HG02571 (cell line): Measurements from ENCODE around the gene PRSS21.
A peak's percentile ranks its signal among the peaks of the same experiment; 100 is the strongest.

Experiments used
- ATAC-seq: cut with Tn5 transposase; IDR thresholded peaks from one replicate; pipeline ENCODE4 v1.9.1; 2021; ENCODE audit warnings: mild to moderate bottlenecking, moderate library complexity; ENCODE audit not compliant: unreplicated experiment

Gene PRSS21, protein sequence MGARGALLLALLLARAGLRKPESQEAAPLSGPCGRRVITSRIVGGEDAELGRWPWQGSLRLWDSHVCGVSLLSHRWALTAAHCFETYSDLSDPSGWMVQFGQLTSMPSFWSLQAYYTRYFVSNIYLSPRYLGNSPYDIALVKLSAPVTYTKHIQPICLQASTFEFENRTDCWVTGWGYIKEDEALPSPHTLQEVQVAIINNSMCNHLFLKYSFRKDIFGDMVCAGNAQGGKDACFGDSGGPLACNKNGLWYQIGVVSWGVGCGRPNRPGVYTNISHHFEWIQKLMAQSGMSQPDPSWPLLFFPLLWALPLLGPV

DNA sequence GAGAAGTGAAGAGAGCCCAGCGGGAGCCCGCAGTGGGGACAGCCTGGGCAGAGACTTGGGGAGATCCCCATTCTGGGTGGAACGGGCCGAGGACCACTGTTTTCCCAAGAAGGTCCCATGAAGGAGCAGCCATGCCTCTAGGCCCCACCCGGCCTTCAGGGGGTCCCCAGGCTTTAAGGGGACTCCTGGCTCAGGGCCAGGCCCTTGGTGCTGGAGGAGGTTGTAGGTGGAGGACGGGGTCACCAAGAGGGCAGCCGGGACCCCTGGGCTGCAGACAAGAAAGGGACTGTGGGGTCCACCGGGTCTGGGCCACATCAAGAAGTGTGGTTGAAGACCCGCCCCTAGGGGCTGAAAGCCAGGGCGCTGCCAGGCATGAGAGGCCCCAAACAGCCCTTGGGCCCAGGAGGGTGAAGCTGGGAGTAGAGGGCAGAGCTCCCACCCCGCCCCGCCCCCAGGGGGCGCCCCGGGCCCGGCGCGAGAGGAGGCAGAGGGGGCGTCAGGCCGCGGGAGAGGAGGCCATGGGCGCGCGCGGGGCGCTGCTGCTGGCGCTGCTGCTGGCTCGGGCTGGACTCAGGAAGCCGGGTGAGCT lies at the start of gene PRSS21:
TSS of gene PRSS21 (plus strand) at position 487 of the 589 bp plus-strand sequence. CDS start at position 519, 32 bp downstream.
- no peak for ATAC-seq

DNA sequence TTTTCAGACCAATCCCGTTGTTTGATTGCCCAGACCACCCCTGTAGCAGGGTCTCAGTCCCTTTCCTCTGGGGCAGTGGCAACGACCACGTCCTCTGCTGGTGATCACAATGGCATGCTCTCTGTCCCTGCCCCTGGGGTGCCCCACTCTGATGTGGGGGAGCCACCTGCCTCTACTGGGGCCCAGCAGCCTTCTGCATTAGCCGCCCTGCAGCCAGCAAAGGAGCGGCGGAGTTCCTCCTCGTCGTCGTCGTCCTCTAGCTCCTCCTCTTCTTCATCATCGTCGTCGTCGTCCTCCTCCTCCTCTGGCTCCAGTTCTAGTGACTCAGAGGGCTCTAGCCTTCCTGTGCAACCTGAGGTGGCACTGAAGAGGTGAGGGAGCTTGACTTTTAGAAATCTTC lies 49.1 kb upstream of the PRSS21 start:
- ATAC-seq: no peak

DNA sequence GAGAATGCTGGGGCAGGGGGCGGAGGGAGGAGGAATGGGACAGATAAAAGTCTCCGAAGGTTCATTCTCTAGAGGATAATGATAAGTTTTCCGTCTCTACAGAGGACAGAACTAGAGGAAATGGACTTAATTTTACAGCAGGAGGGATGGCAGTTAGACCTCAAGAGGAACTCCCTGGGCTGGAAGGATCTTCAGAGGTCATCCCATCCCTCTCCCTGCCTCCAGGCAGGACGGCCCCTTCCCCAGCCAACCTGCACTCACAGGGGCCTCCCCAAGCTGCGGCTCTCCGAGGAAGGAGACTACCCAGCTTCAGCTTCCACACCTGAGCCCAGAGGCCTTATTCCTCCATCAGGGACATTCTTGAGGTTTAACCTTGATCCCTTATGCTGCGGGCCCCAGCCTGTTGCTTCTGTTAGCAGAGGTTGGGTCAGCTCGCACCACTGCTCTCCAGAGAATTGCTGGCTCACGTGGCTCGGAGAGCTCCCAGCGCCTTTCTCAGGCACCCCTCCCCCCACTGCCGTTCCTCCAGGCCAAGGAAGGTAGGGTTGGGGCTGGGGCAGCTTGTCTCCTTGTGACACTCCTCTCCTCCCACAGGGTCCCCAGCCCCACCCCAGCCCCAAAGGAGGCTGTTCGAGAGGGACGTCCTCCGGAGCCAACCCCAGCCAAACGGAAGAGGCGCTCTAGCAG lies 48.5 kb upstream of the PRSS21 start:
- no peak for ATAC-seq

DNA sequence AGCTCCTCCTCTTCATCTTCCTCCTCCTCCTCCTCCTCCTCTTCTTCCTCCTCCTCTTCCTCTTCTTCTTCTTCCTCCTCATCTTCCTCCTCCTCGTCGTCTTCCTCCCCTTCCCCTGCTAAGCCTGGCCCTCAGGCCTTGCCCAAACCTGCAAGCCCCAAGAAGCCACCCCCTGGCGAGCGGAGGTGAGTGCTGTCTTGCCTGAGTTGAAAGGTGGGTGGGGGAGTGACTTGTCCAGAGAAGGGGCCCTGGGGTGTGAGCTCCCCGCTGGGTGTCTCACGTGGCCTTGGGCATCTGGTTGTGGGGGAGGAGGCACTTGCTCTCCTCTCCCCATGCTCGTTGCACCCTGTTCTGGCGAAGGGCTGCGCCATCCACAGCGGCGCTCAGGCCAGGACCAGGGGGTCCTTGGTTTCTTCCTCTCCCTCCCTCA lies 47.9 kb upstream of the PRSS21 start:
- no peak for ATAC-seq

DNA sequence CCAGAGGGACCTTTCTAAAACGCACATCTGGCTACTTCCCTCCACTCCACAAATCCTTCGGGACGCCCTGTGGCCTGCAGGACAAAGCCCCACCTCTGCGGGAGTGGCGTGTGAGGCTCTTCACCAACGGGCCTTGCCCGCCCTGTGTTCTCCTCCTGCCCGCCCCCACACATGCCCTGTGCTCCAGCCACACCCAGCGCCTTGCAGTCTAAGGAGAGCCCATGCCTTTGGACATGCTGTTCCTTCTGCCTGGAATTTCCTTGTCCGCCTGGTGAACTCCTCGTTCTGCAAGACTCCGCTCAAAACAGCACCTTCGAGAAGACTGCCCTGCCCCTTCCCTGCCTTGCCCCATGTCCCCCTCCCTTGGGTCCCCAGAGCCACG lies 47.4 kb upstream of the PRSS21 start:
- ATAC-seq: no peak

DNA sequence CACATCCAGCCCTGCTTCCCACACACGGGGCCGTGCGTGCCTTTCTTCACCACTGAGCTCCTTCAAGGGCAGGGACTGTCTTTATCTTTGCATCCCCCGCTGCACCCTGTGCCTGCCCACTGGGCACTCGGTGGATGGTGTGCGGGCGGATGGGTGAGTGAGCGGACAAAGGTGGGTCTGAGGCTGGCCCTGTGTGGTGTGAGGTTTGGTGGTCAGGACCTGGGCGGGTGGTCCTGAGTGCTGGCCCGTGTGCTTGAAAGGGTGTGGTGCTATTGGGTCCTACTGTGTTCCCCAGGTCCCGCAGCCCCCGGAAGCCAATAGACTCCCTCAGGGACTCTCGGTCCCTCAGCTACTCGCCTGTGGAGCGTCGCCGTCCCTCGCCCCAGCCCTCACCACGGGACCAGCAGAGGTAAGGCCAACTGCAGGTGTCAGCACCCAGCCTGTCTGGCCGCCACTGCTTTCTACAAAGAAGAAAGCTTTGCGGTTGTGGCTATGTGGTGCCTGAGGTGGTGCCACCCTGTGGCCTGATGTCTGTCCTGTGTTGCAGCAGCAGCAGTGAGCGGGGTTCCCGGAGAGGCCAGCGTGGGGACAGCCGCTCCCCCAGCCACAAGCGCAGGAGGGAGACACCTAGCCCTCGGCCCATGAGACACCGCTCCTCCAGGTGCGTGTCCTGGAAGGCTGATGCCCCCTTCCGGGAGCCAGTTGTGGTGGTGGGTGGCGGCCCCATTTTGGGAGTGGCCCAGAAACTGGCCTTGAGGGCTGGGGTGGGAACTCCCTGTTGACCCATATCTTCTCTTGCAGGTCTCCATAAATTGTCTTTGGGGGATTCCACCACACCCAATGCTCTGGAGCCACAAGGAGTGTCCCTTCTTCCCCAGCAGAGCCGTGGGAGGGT lies 46.7 kb upstream of the PRSS21 start:
- no peak for ATAC-seq

DNA sequence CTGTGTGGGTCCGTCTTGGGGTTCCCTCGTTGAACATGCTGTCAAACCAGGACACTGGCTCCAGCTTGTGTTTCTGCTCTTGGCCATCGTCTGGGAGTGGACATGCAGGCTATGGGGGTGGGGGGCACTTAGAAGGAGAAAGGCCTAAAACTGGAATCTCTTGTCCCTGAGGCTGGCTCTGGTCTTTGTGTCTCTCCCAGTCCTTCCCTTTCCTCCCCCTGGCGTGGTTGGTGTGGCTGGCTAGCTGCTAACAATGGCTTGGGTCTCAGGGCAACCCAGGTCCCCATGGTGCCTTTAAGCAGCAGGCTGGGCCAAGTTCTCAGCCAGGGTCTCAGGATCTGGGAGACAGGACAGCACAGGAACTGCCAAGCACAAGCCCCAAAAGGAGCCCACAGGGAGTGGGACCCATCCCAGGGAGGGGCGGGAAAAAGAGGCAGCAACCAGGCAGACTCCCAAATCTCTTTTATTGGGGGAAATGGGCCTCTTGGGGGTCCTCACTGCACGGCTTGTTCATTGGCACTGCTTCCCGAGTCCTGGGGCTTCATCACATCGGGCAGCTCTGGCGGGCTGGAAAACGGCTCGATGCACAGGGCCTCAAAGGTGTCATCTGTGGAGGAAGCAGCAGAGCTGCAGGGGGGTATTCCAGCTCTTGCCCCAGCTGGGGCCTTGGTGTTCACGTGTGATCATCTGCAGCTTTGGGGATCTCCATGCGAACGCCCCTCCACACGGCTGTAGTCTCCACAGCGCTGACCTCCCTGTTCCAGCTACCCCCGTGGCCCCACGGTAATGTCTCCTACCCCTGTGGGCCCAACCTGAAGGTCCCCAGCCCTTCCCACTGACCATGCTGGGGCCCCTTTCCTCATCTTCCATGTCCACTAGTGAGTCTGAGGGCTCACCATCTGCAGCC lies 45.3 kb upstream of the PRSS21 start:
- no peak for ATAC-seq

DNA sequence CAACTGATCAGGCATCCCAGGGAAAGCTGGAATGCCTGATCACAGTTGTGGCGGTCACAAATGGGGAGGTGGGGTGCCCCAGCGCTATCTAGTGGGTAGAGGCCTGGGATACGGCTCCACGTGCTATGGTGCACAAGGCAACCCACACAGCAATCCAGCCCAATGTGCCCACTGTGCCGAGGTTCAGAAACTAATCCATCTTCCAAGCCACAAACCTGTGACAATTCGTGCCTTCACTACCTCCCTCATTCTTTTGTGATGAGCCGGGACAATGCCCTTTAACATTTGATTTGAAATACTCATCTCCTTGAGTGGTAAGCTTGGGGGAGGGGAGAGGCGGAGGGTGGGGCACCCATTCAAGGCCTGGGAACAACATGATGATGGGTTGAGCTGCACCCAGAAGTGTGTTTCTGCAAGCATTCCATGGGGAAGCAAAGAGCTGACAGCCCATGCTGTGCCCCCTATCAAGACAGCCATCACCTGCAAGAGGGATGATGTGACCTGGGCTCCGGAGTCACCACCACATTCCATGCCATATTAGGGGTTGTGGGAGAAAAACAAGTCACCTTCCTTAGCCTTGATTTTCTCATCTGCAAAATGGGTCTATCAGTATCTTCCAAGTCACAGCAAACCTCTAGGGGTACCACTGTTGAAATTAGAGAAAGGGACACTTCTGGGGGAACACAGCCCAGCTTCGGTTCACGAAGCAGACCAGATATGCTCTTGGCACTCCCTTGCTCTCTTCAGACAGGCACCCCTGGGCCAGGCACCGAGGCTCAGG lies 43.7 kb upstream of the PRSS21 start:
- ATAC-seq: no peak

DNA sequence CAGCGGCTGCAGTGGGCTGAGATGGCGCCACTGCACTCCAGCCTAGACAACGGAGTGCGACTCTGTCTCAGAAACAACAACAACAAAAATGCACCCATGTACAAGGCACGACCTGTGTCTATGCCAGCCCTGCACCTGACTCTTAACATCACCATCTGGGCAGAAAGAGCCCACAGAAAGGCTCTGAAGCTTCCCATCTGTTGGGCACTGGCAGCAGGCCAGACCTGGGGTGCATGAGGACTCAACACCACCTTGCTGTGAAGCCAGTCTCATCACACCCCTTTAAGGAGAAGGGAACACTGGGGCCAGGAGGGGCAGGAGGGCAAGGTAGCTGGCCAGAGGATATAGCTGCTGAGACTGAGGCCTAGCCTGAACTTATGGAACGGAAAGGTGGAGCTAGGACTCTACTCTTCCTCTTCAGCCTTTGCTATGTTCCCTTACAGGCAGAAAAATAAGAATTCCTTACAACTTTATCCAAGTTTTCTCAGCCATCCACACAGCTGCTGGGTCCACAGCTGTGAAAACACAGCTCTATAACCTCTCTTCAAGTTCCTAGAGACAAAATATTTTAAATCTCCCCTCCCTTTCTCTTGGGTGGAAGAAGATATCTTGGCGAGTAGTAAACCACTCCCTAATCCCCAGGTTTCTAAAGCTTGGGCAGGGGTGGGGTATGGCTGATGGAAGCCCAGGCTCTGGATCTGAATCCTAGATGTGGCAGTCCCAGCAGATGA lies 42.7 kb upstream of the PRSS21 start:
- no peak for ATAC-seq

DNA sequence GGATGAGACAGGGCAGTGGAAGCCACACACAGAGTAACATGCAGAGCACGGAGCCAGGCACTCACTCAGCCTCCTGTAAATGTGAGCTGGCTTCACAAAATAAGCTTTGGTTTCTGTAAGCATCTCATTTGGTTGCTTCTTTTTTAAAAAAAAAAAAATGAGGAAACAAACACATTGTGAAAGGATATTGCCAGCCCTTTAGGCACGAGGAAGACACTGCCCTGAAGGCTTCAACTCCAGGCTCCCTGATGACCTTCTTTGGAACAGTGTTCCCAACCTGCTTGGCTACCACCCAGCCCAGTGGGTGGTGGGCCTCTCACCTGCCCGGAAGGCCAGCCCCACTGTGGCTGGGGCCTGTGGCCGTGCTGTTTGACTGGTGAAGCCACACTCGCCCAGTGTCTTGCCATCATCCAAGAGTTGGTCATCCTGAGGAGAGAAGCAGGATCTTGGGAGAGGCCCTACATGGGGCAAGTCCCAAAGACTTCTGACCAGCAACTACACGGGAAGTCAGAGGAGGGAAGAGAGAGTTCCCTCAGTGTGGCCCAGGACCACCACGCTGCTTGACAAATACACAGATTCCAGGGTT lies 41.8 kb upstream of the PRSS21 start:
- ATAC-seq: no peak

DNA sequence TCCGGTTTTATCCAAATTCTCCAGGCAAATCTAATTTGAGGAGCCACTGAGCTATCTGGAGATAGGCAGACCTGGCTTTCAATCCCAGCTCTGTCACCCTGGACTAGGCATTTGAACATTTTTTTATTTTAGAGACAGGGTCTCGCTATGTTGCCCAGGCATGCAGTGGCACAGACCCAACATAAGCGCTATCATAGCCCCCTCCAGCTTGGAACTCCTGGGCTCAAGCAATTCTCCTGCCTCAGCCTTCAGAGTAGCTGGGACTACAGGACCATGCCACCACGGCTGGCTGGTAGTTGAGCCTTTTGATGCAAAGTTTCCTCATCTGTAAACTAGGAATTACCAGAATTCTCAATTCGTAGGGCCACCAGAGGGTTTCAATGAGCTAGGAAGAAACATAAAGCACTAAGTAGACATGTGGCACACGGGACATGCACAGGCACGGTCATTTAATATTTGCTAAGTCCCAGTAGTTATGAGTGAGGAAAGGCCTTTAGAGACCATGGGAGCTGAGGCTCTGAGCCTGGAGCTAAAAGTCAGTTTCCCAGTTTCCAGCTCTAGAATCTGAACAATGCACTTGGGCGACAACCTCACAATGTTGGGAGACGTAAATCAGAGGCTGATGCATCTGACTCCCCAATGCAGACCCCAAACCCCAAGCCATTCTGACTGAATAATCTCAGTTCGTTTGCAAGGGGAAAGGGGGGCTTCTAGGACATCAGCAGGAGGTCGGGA lies 41.1 kb upstream of the PRSS21 start:
- no peak for ATAC-seq

DNA sequence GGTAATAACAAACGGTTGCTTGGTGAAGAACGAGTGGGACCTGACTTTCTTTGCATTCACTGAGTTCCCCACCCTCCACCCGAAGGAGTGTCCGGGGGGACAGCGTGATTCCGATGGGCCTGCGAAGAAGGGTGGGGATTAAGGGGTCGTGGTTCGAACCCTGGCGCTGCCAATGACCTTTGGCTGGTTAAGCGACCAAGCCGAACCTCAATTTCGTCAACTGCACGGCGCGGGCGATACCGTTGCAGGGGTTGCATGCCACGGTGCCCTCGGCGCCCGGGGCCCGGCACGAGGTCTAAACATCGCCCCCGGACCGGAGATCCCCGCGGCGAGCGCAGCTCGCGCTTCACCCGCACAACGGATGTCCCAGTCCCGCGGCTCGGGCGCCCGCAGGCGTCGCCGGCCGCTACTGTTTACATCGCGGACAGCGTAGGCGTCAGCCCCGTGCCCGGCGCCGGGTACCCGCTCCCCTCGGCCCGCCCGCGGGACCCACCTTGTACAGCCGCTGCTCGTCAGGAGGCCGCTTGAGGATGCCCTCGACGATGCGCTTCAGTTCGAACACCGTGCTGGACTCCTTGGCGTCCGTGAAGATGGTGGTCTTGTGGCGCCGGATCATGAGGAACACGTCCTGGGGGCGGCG lies 40.4 kb upstream of the PRSS21 start:
- ATAC-seq: peak; percentile 16

DNA sequence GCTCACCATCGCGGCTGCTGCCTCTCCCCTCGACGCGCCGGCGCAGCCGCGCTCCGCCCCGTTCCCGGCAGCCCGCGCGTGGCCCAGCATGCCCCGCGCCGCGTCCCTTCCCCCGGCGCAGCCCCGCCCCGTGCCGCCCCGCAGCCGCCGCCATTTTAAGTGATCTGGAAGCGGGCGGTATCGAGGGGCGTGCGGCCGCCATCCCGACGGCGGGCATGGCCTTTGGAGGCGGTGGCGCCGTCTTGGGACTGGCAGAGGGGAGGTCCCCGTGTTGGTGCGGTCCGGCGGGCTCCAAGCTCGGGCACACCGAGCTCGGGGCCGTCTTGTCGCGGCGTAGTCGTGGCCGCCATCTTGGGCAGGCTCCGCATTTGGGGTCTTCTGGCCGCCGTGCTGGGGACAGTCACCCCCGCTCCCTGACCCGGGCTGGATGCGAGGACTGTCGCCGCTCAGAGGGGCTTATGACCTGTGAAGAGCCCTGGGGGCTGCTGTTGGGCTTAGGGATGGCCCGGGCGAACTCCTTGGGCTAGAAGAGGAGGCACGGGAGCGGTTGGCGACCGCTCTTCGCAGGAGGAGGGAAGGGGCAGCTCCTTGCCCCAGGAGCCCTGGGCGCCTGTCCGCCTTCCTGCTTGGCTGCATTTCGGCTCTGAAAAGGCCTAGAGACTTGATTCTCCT lies 39.7 kb upstream of the PRSS21 start, which contains the start of gene ELOB:
TSS of gene ELOB (minus strand) at position 50 of the 672 bp plus-strand sequence. CDS start at position 9, 41 bp downstream.
- ATAC-seq: peak; percentile 82

DNA sequence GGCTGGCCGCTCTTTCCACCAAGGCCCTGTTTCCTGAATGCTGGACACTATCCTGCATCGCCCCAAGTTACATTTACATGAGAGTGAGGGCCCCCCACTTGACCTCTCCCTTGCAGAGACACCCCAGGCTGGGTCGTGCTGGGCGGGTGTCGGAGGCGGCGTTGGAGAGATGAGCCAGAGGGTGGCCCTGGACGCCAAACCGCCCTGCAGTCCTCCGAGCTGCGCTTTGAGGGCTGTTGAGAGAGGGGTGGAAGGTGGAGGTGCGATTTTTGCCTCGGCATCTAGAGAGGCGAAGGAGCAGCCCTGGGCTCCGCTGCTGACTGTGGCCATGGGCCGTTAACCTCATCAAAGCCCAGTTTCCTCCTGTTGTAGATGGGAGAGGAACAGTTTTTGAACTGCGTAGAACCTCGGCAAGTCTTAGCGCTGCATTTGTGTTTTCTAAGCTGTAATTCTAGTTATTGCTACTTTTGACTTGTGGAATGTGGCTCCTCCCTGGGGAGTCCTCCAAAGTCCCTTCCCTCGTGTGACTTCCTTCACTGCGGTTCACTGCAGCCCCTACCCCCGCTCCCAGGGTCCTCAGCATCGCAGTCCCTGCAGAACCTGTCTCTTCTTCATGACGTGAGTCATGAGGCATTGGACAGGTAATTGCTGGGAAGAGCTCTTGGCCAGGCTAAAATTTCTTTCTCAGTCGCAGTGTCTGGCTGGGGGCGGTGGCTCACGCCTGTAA lies 39.0 kb upstream of the PRSS21 start:
- no peak for ATAC-seq

DNA sequence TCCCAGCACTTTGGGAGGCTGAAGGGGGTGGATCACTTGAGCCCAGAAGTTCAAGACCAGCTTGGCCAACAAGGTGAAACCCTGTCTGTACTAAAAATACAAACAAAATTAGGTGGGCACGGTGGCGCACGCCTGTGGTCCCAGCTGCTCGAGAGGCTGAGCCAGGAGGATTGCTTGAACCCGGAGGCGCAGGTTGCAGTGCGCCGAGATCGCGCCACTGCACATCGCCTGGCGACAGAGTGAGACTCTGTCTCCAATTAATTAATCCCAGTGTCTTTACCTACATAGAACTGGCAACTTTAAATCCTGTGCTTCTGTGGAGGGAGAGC lies 38.4 kb upstream of the PRSS21 start:
- no peak for ATAC-seq
